NCI-H1092 treated with DMSO at 0.1 percent for 48 hours (cell line): Measurements from ENCODE around the gene NOC2L.

Experiments
- DNase-seq: peaks from one replicate; lab custom pipeline; 2025; lab: John Stamatoyannopoulos, UW

NOC2L gene

DNA sequence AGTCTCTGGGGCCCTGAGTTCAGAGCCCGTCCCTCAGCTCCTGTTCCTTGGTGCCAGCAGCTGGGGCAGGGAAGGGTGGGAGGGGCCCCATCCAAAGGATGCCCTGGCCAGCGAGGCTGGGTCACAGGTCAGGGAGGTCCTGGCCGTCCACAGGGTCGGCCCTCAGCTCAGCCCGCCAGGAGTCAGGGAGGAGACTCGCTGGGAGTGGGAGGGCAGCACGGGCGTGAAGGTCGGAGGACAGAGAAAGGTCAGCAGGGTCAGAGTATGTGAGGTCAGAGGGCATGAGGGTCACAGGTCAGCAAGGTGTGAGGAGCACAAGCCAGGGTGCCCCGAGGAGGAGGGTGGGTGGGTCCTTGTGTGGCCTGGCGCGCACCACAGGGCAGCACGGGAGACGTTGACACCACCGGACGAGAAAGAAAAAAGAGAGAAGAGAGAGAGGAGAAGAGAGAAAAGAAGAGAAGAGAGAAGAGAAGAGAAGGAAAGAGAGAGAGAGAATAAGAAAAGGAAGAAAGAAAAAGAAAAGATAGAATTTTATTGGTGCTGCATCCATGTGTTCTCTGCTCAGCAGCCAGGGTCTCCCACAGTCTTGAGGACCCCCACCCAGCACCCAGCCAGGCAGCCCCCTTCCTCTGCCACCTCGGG, 15.8 kb upstream of the NOC2L start:
- no peak for DNase-seq

DNA sequence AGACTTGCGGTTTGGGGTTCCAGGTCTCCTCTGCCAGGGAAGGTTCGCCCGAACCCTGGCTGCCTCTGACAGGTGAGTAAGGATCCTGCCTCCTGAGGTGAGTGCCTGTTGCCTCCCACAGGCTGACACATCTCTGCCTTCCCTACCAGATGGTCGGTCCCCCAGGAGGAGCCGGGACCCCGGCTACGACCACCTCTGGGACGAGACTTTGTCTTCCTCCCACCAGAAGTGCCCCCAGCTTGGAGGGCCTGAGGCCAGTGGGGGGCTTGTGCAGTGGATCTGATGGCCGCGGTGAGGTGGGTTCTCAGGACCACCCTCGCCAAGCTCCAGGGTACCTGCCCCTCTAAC, 15.2 kb upstream of the NOC2L start:
- no peak for DNase-seq

DNA sequence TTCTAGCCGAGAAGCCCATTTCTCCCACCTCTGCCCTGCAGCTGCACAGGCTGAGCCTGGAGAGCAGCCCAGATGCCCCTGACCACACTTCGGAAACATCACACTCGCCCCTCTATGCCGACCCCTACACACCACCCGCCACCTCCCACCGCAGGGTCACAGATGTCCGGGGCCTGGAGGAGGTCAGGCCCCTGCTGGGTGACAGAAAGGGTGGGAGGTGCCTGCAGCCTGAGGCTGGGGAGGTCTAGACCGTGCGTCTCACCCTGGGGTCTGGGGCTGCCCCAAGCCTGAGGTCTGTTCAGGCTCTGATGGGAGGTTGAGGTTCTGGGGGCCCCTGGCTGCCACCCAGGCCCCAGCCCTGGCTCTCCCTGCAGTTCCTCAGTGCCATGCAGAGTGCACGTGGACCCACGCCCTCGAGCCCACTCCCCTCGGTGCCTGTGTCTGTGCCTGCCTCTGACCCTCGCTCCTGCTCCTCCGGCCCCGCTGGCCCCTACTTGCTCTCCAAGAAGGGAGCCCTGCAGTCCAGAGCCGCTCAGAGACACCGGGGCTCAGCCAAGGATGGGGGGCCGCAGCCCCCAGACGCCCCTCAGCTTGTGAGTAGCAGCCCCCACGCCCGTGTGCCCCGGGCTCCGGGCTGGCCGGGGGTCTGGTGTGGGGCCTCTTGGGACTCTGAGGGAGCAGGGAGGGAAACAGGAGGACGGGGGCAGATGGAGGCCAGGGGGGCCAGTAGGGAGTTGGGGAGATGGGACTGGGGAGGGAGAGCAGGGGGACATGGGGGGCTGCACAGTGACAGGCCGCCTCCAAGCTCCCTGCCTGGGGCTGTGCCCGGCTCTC, 14.6 kb upstream of the NOC2L start:
- DNase-seq: no peak

DNA sequence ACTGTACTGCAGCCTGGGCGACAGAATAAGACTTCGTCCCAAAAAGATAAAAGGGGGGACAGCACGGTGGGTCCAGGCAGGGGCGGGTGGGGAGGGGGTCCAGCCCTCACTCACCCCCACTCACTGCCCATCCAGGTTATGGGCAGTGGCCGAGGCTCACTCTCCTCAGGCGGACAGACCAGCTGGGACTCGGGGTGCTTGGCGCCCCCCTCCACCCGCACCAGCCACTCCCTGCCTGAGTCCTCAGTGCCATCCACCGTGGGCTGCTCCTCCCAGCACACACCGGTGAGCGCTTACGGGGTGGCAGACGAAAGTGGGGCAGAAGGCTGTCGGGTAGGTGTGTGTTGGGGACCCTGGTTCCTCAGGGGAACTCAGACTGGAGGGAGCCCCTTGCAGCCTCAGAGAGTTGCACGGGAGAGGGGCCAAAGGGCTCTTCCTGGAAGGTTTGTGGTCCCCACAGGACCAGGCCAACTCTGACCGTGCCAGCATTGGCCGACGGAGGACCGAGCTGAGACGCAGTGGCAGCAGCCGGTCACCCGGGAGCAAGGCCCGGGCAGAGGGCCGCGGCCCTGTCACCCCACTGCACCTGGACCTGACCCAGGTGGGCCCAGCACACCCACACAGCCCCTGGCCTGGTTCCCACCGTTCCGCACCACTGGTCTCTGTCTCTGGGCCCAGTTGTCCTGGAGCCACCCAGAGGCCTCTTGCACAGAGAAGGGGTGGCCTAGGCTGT, 13.8 kb upstream of the NOC2L start:
- DNase-seq: no peak

DNA sequence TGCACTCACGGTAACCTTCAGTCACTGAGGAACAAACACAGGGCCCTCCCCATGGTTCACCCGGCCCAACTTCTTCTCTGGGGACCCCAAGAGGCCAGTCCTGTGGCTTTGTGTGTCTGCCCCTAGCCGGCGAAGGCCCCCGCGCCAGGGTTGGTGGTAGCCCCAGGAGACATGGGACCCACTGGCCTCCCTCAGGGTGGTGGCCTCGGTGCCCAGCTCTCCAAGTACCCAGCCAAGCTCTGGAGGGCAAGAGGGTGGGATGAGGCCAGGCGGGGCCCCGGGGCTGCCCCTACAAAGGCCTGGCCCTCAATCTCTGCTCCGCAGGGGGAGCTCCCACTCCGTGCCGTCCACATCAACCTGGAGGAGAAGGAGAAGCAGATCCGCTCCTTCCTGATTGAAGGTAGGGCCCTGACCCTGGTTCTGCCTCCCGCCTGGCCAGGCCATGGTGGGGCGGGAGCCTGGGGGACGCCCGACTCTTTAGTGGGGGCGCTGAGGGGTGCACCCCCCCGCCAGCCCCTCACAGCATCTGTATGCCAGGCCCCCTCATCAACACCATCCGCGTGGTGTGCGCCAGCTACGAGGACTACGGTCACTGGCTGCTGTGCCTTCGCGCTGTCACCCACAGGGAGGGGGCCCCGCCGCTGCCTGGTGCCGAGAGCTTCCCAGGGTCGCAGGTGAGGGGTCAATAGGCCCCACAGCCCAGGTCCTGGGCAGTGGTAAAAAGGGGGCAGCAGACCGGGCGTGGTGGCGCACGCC, 12.9 kb upstream of the NOC2L start:
- no peak for DNase-seq

DNA sequence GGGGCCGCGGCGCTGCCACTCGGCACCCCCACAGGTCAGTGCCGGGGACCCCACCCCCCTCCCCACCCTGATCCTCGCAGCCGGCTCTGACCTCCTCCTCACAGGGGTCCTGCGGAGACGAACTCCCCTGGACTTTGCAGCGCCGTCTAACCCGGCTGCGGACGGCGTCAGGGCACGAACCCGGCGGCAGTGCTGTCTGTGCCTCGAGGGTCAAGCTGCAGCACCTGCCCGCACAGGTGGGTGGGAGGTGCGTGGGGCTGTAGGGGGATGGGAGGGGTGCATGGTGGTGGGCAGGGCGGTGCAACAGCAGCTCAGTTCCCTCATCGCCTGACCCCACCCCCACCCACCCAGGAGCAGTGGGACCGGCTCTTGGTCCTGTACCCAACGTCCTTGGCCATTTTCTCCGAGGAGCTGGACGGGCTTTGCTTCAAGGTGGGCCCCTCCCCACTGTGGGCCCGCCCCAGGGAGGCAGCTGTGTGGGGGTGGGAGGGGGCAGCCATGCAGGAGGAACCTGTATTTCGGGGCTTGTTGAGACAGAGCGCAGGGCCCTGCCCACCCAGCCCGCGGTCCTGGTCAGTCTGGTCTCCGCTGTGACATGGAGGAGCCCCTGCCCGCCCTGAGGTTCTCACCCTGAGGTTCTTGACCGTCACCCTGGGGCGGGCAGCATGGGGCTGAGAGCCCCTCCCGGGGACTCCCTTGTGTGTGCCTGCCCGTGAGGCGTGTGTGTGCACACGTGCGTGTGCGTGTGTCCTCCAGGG, 12.1 kb upstream of the NOC2L start:
- no peak for DNase-seq

DNA sequence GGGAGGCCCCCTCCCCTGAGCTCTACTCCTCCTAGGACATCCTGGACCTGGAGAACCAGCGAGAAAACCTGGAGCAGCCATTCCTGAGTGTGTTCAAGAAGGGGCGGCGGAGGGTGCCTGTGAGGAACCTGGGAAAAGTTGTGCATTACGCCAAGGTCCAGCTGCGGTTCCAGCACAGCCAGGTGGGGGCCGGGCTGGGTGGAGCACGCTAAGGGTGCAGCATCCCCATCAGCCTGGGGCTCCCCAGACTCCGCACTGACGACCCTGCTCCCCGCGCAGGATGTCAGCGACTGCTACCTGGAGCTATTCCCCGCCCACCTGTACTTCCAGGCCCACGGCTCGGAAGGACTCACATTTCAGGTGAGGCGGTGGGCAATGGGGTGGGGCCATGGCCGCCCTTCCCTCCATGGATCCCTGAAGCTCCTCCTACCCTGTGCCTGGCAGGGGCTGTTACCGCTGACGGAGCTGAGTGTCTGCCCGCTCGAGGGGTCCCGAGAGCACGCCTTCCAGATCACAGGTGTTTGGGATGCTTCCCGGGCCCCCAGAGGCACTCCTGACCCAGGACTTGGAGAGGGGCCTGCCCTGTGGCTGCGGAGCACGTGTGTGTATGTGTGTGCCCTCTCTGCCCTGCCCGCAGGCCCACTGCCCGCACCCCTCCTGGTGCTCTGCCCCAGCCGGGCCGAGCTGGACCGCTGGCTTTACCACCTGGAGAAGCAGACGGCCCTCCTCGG, 11.4 kb upstream of the NOC2L start:
- no peak for DNase-seq

DNA sequence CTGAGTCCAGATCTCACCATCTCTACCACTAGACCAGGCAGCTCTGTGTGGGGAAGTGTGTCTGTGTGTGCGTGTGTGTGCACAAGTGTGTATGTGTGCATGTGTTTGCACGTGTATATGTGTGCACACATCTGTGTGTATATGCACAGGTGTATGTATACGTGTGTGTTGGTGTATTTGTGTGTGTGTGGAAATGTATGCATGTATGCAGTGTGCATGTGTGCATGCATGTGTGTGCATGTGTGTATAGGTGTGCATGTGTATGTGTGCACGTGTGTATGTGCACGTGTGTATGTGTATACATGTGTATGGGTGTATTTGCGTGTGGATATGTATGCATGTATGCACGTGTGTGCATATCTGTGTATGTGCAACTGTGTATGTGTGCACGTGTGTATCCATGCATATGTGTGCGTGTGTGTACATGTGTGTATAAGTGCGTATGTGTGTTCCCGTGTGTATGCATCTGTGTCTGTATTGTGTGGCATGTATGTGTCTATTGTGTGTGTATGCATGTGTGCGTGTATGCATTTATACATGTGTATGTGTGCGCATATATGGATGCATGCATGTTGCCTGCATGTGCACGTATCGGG, 10.3 kb upstream of the NOC2L start:
- DNase-seq: no peak

DNA sequence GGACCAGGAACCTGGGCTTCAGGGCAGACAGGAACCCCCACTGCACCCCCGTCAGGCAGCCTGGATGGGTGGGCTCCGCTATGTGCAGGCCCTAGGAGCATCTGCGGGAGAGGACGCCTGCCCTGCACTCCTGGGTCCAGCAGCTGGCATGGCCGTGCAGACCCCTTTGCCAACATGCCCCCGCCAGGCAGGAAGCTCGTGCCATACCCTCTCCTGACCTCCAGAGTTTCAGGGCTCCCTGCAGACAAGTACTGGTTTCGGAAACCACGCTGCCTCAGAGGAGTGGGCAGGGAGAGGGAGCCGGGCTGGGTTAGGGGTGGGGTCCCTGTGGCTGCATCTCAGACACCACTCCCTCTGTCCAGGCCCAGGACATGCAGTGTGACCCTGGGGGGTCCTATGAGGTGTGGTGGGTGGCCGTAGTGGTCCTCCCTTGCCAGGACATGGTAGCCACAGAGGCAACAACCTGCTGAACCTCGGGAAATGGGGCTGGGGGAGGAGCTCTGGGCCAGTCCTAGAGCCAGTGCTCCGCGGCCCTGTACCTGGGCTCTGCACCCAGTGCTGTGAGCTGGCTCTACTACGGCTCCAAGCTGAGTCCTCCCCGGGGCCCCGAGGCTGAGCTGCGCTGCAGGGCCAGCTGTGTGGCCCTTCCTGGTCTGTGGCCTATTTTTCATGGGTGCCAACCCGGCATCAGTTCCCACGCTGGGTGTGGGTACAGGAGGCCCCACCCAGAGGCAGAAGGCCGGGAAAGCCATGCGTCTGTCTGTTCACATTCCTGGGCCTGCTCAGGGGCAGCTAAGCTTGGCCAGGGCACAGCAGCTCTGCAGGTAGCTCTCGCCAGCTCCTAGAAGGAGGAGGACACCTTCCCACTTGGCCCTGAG, 8.6 kb upstream of the NOC2L start:
- no peak for DNase-seq

DNA sequence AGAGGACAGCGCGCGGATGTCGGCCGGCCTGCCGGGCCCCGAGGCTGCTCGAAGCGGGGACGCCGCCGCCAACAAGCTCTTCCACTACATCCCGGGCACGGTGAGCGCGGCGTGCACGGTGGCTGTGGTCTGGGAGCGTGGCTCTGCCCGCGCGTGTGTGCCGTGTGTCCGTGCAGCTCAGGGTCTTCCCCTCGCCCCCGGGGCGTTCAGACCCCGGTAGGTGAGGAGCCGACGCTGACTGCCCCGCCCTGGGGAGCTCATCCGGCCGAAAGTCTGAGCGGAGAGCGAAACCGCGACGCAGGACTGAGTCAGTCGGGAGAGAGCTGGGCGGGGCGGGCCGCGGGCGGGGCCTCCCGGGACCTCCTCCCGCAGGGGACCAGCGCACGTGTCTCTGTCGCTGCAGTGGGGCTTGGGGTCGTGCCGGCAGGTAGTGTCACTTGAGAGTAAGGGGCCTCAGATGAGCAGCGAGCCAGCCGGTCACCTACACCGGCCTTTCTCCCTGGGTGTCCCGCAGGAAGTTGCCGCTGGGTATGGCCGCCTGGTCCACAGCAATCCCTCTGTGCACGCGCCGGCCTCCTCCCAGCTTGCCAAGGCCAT, 7.7 kb upstream of the NOC2L start:
- DNase-seq: no peak

DNA sequence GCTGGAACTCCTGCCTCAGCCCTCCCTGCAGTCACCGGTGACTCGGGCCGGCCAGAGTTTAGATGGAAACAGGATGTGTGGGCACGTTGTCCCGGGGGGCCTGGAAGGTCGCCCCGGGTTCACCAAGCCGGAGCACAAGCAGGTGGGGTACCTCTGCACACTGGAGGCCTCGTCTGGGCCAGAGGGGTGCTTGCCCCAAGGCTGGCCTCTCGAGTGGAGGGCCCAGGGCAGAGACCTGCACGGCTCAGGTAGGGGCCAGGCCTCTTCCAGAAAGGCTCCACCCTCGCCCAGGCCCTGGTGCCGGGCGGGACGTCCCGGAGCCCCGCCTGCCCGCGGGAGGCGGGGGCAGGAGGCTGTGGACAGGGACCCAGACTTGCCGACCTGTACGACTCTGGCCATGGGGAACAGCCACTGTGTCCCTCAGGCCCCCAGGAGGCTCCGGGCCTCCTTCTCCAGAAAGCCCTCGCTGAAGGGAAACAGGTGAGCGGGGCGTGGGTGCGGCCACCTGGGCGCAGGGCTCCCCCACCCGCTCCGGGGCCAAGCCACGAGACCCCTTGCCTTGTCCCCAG, 7.2 kb upstream of the NOC2L start, which contains the start of gene PLEKHN1:
PLEKHN1 (plus strand) TSS at position 348 of the 569 bp plus-strand sequence; CDS start at position 398, 50 bp downstream.
- no peak for DNase-seq

DNA sequence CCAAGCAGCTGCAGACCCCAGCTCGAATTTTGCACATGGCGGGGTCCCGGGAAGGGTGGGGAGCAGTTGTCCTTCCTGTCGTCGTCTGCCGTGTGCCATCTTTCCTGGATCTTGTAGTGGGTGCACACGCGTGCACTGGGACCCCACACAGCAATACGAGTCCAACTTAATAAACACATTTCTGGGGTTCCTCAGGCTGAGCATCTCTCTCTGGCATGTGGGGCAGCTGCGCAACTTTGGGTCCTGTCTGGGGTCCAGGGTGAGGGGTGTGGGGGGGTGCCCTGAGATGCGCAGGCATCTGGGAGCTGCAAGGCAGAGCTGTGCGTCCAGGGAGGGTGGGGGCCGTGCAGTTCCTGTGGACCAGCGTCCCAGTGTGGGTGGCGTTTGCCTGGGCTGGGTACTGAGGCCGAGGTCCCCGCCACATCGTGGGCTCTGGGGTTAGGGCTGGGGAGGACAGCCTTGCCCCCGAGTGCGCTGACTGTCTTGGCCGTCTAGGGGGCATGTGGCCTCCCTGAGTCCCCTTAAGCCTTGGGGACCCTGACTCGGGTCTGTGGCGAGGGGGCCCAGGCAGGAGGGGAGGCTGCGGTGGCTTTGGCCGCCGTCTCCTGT, 6.6 kb upstream of the NOC2L start:
- no peak for DNase-seq

DNA sequence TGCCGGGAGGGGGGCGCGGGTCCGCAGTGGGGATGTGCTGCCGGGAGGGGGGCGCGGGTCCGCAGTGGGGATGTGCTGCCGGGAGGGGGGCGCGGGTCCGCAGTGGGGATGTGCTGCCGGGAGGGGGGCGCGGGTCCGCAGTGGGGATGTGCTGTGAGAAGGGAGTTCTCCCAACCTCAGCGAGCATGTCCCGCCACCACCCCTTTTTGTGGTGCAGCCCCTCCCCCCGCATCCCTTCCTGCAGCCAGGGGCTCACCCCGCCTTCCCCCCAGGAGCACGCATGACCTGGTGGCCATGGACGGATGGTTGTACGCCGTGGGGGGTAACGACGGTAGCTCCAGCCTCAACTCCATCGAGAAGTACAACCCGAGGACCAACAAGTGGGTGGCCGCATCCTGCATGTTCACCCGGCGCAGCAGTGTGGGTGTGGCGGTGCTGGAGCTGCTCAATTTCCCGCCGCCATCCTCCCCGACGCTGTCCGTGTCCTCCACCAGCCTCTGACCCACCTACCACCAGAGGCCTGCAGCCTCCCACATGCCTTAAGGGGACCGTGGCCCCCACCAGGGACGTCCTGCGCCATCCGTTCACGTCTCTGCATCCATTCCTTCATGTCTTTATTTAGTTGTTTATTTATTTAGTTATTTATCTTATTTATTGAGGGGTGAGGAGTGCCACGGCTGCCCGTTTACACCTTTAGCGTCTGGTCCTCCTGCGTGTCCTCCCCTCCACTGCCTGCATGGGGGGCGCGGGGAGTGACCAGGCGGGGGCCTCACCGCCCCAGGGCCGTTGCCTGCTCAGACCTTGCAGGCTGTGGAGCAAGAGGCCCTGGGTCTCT, 5.9 kb upstream of the NOC2L start:
- no peak for DNase-seq

DNA sequence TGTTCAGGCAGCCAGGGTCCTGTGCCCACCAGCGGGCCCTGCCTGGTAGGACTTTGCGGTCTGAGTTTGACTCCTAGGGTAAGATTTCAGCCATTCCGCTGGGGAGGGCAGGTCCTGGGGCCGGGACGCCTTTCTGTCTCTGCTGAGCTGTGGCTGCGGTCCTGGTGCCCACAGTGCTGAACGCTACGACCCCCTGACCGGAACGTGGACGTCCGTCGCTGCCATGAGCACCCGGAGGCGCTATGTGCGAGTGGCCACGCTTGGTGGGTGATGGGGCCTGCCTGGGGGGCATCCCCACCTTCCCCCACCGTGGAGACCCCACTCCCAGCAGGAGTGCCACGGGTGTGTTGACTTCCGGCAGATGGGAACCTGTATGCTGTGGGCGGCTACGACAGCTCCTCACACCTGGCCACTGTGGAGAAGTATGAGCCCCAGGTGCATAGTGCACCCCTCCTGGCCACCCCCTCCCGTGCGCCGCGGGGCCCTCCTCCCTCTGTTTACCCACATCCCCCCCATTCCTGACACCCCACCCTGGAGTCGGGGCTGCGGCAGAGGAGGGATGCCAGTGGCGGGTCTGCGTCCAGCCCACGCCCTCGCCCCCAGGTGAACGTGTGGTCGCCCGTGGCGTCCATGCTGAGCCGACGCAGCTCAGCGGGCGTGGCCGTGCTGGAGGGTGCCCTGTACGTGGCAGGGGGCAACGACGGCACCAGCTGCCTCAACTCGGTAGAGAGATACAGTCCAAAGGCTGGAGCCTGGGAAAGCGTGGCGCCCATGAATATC, 4.9 kb upstream of the NOC2L start:
- DNase-seq: no peak

DNA sequence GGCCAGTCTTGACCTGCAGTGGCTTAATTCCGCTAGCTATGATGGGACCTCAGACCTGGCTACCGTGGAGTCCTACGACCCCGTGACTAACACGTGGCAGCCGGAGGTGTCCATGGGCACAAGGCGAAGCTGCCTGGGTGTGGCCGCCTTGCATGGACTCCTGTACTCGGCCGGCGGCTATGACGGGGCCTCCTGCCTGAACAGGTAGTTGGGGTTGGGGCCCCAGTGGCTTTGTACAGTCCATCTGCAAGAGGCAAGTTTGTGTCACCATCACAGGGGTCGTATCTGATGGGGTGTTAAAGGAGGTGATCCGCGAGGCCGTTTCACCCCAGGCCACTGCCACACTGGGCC, 4.2 kb upstream of the NOC2L start:
- no peak for DNase-seq
